Ishikawa (cell line): ENCODE results near the gene CFAP61.

Source experiments
- CEBPB ChIP-seq: IDR thresholded peaks from 2 replicates; pipeline ENCODE4 v1.6.1; 2012
- CREB1 ChIP-seq: IDR thresholded peaks from 2 replicates; pipeline ENCODE4 v1.6.1; 2012; ENCODE audit warnings: low read depth
- EGR1 ChIP-seq: IDR thresholded peaks from 2 replicates; pipeline ENCODE4 v1.6.1; 2012
- EP300 ChIP-seq: IDR thresholded peaks from 2 replicates; pipeline ENCODE4 v1.6.1; 2012; ENCODE audit warnings: borderline replicate concordance
- FOXM1 ChIP-seq: IDR thresholded peaks from 2 replicates; pipeline ENCODE4 v1.6.1; 2012; ENCODE audit warnings: low read depth, borderline replicate concordance
- NFIC ChIP-seq: IDR thresholded peaks from 2 replicates; pipeline ENCODE4 v1.6.1; 2012
- RAD21 ChIP-seq: IDR thresholded peaks from 2 replicates; pipeline ENCODE4 v1.6.1; 2012; ENCODE audit warnings: low read depth
- TAF1 ChIP-seq: IDR thresholded peaks from 2 replicates; pipeline ENCODE4 v1.6.1; 2012; ENCODE audit warnings: low read depth, mild to moderate bottlenecking
- TCF12 ChIP-seq: IDR thresholded peaks from 2 replicates; pipeline ENCODE4 v1.6.1; 2012; ENCODE audit warnings: low read depth
- TEAD4 ChIP-seq: IDR thresholded peaks from 2 replicates; pipeline ENCODE4 v1.6.1; 2012
- YY1 ChIP-seq: IDR thresholded peaks from 2 replicates; pipeline ENCODE4 v1.6.1; 2012; ENCODE audit warnings: low read depth
- TF ChIP-seq, protein P1 (sequence below): IDR thresholded peaks from 2 replicates; pipeline ENCODE4 v1.6.1; 2012
- TF ChIP-seq, protein P2 (sequence below): IDR thresholded peaks from 2 replicates; pipeline ENCODE4 v1.6.1; 2012; ENCODE audit warnings: low read depth, mild to moderate bottlenecking
- TF ChIP-seq, protein P3 (sequence below): IDR thresholded peaks from 2 replicates; pipeline ENCODE4 v1.6.1; 2012

DNA sequence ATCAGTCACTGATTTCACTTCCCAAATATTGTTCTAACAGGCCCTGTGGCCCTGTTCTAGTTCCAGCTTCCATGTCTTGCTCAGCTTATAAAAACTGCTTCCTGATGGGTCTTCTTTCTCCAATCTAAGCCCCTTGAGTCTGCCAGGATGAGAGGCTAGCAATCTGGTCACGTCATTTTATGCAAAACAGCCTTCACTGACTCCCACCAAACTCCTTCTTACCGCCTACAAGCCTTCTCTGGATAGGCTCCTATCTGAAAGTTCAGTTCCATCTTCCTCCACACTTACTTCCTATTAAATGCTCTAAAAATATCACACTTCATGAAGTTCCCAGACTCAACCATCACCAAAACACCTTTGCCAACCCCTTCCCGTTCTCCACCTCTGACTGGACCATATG, 15.6 kb upstream of the CFAP61 start:
- no peak for TF ChIP-seq YY1
- TF ChIP-seq, protein P1, sequence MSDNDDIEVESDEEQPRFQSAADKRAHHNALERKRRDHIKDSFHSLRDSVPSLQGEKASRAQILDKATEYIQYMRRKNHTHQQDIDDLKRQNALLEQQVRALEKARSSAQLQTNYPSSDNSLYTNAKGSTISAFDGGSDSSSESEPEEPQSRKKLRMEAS: no peak
- TF ChIP-seq TAF1: no peak
- TF ChIP-seq, protein P2, sequence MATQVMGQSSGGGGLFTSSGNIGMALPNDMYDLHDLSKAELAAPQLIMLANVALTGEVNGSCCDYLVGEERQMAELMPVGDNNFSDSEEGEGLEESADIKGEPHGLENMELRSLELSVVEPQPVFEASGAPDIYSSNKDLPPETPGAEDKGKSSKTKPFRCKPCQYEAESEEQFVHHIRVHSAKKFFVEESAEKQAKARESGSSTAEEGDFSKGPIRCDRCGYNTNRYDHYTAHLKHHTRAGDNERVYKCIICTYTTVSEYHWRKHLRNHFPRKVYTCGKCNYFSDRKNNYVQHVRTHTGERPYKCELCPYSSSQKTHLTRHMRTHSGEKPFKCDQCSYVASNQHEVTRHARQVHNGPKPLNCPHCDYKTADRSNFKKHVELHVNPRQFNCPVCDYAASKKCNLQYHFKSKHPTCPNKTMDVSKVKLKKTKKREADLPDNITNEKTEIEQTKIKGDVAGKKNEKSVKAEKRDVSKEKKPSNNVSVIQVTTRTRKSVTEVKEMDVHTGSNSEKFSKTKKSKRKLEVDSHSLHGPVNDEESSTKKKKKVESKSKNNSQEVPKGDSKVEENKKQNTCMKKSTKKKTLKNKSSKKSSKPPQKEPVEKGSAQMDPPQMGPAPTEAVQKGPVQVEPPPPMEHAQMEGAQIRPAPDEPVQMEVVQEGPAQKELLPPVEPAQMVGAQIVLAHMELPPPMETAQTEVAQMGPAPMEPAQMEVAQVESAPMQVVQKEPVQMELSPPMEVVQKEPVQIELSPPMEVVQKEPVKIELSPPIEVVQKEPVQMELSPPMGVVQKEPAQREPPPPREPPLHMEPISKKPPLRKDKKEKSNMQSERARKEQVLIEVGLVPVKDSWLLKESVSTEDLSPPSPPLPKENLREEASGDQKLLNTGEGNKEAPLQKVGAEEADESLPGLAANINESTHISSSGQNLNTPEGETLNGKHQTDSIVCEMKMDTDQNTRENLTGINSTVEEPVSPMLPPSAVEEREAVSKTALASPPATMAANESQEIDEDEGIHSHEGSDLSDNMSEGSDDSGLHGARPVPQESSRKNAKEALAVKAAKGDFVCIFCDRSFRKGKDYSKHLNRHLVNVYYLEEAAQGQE: no peak
- no peak for TF ChIP-seq FOXM1
- no peak for TF ChIP-seq RAD21
- TF ChIP-seq NFIC: no peak
- no peak for TF ChIP-seq EP300
- no peak for TF ChIP-seq CREB1
- no peak for TF ChIP-seq EGR1
- no peak for TF ChIP-seq TEAD4
- no peak for TF ChIP-seq TCF12
- TF ChIP-seq, protein P3, sequence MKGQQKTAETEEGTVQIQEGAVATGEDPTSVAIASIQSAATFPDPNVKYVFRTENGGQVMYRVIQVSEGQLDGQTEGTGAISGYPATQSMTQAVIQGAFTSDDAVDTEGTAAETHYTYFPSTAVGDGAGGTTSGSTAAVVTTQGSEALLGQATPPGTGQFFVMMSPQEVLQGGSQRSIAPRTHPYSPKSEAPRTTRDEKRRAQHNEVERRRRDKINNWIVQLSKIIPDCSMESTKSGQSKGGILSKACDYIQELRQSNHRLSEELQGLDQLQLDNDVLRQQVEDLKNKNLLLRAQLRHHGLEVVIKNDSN: no peak
- no peak for TF ChIP-seq CEBPB
